GM19035 (cell line): ENCODE results near the gene SERTAD1.

Source experiments
- ATAC-seq: cut with Tn5 transposase; IDR thresholded peaks from one replicate; pipeline ENCODE4 v1.9.1; 2021; ENCODE audit not compliant: unreplicated experiment

Gene SERTAD1

DNA sequence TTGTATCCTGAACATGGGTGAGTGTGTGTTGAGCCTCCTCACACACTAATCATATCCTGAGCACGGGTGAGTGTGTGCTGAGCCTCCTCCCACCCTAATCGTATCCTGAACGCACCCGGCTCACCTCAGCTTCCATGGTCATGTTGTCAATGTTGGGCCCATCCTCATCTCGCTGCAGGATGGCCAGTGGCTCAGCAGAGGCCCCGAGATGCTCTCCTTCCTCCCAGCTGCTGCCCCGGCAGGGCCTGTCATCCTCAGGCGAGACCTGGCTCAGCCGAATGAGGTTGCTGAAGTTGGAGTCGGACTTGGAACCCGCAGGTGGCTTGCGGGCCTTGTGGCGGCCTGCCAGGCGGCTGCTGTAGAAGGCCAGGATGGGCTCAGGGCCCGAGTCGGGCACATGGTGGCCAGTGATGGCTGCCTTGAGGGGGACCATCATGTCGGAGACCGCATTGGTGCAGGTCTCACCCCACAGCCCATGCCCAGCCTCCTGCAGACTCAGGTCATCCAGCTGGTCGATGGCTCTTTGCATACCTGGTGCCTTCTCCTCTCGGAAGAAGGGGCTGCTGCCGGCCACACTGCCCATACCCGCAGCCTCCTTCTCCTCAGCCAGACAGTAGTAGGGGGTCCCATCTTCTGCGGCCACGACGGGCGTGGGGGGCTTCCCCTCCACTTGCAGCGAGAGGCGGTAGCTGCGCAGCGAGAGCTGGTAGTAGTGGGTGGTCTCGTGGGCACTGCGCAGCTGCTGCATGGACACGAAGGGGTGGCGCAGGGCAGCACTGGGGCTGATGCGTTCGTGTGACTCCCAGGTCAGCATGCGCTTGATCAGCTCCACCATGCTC is 45.4 kb downstream of the SERTAD1 start:
- no peak for ATAC-seq

DNA sequence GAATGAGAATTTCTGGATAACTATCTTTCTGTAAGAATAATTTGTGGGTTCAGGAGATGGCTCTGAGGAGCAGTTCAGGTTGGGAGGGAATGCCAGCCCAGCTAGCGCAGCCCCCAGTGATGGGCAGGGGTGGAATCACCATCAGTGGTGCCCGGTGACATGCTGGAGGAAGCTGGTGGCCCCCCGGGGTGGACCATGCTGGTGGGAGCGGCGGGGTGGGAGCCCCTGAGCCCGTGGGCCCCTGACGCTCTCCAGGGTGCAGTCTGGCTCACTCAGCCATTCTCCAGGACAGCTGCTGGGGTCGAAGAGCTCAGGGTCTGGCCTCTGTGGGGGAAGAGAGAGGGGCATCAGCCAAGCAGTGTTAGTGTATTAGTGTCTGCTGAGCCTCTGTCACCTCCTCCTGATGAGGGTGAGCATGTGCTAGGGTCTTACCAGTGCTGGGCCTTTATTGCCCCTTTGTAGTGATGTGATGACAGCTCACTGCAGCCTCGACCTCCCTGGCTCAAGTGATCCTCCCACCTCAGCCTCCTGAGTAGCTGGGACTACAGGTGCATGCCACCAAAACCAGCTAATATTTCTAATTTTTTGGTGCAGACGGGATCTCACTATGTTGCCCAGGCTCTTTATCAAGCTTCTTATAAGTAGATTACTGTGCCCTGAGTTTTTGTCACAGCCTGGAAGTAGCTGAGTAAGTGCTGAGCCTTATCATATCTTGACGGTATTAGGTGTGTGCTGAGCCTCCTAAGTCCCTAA is 46.2 kb downstream of the SERTAD1 start:
- no peak for ATAC-seq

DNA sequence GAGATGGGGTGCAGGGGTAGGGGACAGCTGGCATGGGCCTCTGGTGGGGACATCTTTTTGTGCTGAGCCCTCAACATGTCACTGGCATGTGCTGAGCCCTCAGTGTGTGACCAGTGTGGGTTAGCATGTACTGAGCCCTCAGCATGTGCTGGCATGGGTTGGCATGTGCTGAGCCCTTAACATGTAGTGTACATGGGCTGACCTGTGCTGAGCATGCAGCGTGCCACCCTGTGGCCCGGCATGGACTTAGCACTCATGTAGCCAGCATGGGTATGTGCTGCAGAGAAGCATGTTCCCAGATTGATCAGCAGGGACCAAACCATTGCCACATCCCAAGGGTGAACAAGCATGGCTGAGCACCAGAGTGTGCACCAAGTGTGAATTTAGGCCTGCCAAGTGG is 47.3 kb downstream of the SERTAD1 start:
- no peak for ATAC-seq

DNA sequence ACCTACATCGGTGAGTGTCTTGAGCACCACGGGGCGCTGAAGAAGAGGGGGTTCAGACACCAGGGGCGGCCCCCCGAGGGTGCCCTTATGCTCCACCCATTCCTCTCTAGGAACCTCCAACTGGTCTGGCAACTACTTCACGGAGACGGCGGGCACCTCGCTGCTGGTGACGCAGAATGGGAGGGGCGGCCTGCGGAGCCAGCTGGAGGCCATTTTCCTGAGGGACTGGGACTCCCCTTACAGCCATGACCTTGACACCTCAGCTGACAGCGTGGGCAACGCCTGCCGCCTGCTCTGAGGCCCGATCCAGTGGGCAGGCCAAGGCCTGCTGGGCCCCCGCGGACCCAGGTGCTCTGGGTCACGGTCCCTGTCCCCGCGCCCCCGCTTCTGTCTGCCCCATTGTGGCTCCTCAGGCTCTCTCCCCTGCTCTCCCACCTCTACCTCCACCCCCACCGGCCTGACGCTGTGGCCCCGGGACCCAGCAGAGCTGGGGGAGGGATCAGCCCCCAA is 47.9 kb downstream of the SERTAD1 start:
- ATAC-seq: no peak

DNA sequence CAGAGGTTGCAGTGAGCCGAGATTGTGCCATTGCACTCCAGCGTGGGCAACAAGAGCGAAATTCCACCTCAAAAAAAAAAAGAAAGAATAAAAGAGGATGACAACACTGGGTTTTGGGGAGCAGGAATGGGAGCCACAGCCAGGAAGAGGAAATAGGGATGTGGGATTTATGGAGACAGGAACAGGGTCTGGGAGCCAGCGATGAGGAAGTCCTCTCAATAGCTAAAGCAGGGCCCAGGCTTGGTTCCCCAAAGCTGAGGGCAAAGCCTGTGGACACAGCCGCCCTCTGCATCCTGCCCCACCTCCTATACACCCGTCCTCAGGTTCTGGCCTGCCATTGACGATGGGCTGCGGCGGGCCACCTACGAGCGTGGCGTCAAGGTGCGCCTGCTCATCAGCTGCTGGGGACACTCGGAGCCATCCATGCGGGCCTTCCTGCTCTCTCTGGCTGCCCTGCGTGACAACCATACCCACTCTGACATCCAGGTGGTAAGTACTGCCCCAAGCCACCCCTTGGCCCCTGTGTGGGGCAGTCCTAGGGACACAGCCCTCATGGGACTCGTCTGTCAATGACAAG is 49.4 kb downstream of the SERTAD1 start:
- ATAC-seq: no peak

DNA sequence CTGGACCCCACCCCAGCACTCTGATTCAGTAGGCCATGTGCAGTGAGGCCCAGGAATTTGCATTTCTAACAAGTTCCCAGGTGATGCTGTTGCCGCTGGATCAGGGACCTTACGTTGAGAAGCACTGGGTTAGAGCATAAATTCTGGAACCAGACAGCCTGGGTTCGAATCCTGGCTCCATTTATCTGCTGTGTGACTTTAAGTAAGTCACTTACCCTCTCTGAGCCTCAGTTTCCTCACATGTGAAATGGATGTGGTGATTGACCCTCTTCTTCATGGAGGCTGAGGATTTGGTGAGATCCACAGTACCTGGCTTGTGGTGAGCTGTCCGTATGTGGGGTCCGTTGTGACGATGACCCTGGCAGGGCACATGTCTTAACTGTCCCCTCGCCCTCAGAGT is 51.7 kb downstream of the SERTAD1 start:
- ATAC-seq: no peak

DNA sequence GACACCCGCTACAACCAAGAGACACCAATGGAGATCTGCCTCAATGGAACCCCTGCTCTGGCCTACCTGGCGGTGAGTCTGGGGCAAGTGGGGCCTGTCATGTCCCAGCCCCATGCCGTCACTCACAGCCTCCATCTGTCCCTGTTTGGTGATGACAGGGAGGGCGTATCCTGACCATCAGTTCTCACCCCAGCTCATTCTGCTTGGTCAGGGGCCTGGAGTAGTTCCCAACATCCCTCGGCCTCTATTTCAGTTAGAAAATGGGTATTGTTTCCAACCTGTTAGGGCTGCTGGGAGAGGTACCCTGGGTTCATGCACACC is 54.0 kb downstream of the SERTAD1 start:
- no peak for ATAC-seq
